NCI-H1105 (cell line): ENCODE measurements around the gene GOLT1B.
A peak's percentile ranks its signal among the peaks of the same experiment; 100 is the strongest.
"Not testable (repeated sequence)": the region's sequence is repeated elsewhere in the genome, so short reads cannot be mapped to it uniquely, and the experiment has no call there.

ENCODE experiments used
- DNase-seq: peaks from one replicate; lab custom pipeline; 2025; lab: John Stamatoyannopoulos, UW

Gene GOLT1B

GRCh38 chr12:21501258-21502163, at the start of gene GOLT1B, which contains the start of gene RECQL:
TSS of gene GOLT1B (plus strand) at chr12:21501789. CDS start at chr12:21501924, 135 bp downstream.
TSS of gene RECQL (minus strand) at chr12:21501635. CDS start at chr12:21499570, 2,065 bp downstream.
- DNase-seq: peak; percentile 99

GRCh38 chr12:21453312-21453852, 48.2 kb upstream of the GOLT1B start:
- no peak for DNase-seq

GRCh38 chr12:21456291-21456780, 45.3 kb upstream of the GOLT1B start:
- DNase-seq: no peak

GRCh38 chr12:21459474-21459873, 42.1 kb upstream of the GOLT1B start:
- no peak for DNase-seq

GRCh38 chr12:21467334-21467733, 34.3 kb upstream of the GOLT1B start:
- not testable (repeated sequence) for DNase-seq

GRCh38 chr12:21471294-21471693, 30.3 kb upstream of the GOLT1B start:
- DNase-seq: no peak

GRCh38 chr12:21472197-21472823, 29.3 kb upstream of the GOLT1B start:
- DNase-seq: no peak

GRCh38 chr12:21475552-21475951, 26.0 kb upstream of the GOLT1B start:
- DNase-seq: no peak

GRCh38 chr12:21476949-21477348, 24.6 kb upstream of the GOLT1B start:
- no peak for DNase-seq

- DNase-seq: no peak
These were observed 22.7 kb upstream of the GOLT1B start for GRCh38 chr12:21478756-21479455.

- peak; percentile 89 for DNase-seq
These were observed 18.1 kb upstream of the GOLT1B start for GRCh38 chr12:21483531-21483930.

GRCh38 chr12:21485998-21486397, 15.6 kb upstream of the GOLT1B start:
- DNase-seq: no peak

GRCh38 chr12:21499765-21500164, 1.8 kb upstream of the GOLT1B start:
- no peak for DNase-seq

GRCh38 chr12:21500786-21501257, 767 bp upstream of the GOLT1B start:
- DNase-seq: no peak

- no peak for DNase-seq
These were observed 541 bp downstream of the GOLT1B start for GRCh38 chr12:21502164-21502496.

GRCh38 chr12:21502872-21503271, 1.3 kb downstream of the GOLT1B start:
- no peak for DNase-seq

GRCh38 chr12:21505888-21506287, 4.3 kb downstream of the GOLT1B start:
- no peak for DNase-seq

- no peak for DNase-seq
These were observed 6.3 kb downstream of the GOLT1B start for GRCh38 chr12:21507849-21508248.

GRCh38 chr12:21509768-21510167, 8.2 kb downstream of the GOLT1B start:
- DNase-seq: no peak

- no peak for DNase-seq
These were observed 14.7 kb downstream of the GOLT1B start for GRCh38 chr12:21516281-21516680.

- no peak for DNase-seq
These were observed 16.9 kb downstream of the GOLT1B start for GRCh38 chr12:21518451-21518850.

GRCh38 chr12:21521541-21521940, 20.0 kb downstream of the GOLT1B start:
- DNase-seq: no peak
